HL-60 (cell line): ENCODE measurements around the gene HSPA4.
A peak's percentile ranks its signal among the peaks of the same experiment; 100 is the strongest.

Experiments
- DNase-seq, 2 experiments: peaks; one replicate each; pipeline ENCODE4 v3.0.0-alpha.2; 2010 to 2020; ENCODE audit warnings: low read depth in 1 of 2, low spot score in 1 of 2
- H3K27ac ChIP-seq: fragments of 250-450 bp; sonication (Bioruptor Pico); replicated peaks from 2 replicates; pipeline ENCODE4 v1.5.1; 2020; ENCODE audit warnings: mild to moderate bottlenecking, moderate library complexity
- H3K27me3 ChIP-seq: fragments of 250-450 bp; sonication (Bioruptor Pico); 2 replicates; pipeline ENCODE4 v1.5.1; 2021; ENCODE audit warnings: mild to moderate bottlenecking, moderate library complexity; ENCODE audit not compliant: insufficient read depth, poor library complexity, severe bottlenecking
- H3K4me3 ChIP-seq: replicated peaks from 2 replicates; pipeline ENCODE4 v1.5.1; 2011; ENCODE audit warnings: mild to moderate bottlenecking, control low read depth, low read length; ENCODE audit not compliant: insufficient read depth
- GABPA ChIP-seq: IDR thresholded peaks from 2 replicates; pipeline ENCODE4 v1.6.1; 2012; ENCODE audit warnings: low read depth
- POLR2AphosphoS5 ChIP-seq: IDR thresholded peaks from 2 replicates; pipeline ENCODE4 v1.6.1; 2012; ENCODE audit warnings: low read depth
- REST ChIP-seq: IDR thresholded peaks from 2 replicates; pipeline ENCODE4 v1.6.1; 2012; ENCODE audit warnings: low read depth; ENCODE audit not compliant: insufficient replicate concordance
- SPI1 ChIP-seq: IDR thresholded peaks from 2 replicates; pipeline ENCODE4 v1.6.1; 2012; ENCODE audit warnings: low read depth, mild to moderate bottlenecking, borderline replicate concordance
- TF ChIP-seq, protein P1 (sequence below): IDR thresholded peaks from one replicate; pipeline ENCODE4 v1.5.1; 2011; ENCODE audit warnings: low read length, control low read depth, inconsistent platforms; ENCODE audit not compliant: insufficient read depth

HSPA4 gene

GRCh38 chr5:133145436-133146170, 93.8 kb downstream of the HSPA4 start:
- no peak for TF ChIP-seq POLR2AphosphoS5
- Histone ChIP-seq H3K27ac (no peak overlapping the region), H3K27me3 (no peaks in the 10 kb centered on the region), H3K4me3 (no peak overlapping the region)
- no peak for DNase-seq

DNA sequence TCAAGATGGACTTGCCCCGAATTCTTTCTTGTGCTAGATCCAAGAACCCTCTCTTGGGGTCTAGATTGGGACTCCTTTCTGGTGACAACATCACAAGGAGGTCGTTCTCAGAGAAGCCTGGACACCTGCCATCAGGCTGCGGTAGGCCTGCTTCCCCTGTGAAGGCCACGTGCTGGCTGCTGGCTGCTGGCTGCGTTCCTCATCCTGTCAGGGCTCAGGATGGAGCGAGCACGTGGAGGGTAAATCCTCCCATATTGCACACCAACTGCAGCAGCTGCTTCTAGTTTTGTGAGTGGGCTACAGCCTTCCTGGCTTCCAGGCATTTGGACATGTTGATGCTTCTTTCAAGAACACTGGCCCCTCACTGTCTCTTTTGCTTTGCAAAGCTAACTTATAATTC, 95.6 kb downstream of the HSPA4 start:
- Histone ChIP-seq H3K27ac (no peak overlapping the region), H3K27me3 (no peaks in the 10 kb centered on the region), H3K4me3 (no peak overlapping the region)
- DNase-seq: peak in 1 of 2 experiments; percentile 30
- TF ChIP-seq, protein P1, sequence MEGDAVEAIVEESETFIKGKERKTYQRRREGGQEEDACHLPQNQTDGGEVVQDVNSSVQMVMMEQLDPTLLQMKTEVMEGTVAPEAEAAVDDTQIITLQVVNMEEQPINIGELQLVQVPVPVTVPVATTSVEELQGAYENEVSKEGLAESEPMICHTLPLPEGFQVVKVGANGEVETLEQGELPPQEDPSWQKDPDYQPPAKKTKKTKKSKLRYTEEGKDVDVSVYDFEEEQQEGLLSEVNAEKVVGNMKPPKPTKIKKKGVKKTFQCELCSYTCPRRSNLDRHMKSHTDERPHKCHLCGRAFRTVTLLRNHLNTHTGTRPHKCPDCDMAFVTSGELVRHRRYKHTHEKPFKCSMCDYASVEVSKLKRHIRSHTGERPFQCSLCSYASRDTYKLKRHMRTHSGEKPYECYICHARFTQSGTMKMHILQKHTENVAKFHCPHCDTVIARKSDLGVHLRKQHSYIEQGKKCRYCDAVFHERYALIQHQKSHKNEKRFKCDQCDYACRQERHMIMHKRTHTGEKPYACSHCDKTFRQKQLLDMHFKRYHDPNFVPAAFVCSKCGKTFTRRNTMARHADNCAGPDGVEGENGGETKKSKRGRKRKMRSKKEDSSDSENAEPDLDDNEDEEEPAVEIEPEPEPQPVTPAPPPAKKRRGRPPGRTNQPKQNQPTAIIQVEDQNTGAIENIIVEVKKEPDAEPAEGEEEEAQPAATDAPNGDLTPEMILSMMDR: no peak
- TF ChIP-seq GABPA (no peak), SPI1 (no peak), REST (no peak), POLR2AphosphoS5 (no peak)

DNA sequence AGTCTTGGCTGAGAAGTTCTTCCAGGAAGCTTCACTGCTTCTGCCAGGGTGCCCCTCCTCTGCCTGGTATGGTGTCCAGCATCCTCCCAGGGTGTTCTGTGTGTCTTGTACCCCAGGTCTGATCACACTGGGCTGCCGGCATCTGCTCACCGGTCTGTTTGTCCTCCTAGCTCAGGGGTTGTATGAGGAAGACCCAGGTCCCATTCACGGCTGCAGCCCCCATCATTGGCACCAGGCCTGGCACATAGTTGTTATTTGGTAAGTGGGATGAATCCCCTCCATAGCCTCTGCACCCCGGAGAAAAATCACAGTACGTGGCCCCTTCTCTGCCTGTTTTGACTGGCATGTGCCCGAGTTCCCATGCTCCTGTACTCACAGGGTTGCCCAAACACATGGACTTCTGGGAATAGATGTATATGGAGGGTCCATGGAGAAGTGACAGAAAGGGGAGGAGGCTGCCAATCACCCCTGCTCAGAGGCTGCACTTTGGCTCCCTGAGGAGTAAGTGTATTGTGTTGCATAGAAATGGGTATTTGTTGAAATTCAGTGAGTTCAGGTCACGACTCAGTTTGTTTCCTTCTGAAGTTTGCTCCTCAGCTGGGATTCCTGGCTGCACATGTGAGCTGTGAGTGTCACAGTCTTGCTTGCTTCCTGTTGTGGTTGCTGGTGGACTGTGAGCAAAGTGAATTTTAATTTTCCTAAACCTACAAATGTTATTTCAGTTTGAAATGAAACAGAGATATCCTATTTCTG, 96.2 kb downstream of the HSPA4 start:
- DNase-seq: no peak
- H3K4me3 ChIP-seq: no peak overlapping the region
- no peaks in the 10 kb centered on the region for H3K27me3 ChIP-seq
- H3K27ac ChIP-seq: no peak overlapping the region
- TF ChIP-seq, protein P1: no peak
- TF ChIP-seq SPI1: no peak
- TF ChIP-seq POLR2AphosphoS5: no peak
- TF ChIP-seq GABPA: no peak
- TF ChIP-seq REST: no peak

GRCh38 chr5:133149345-133149744, 97.5 kb downstream of the HSPA4 start:
- TF ChIP-seq, protein P1: no peak
- no peak overlapping the region for H3K4me3 ChIP-seq
- no peak overlapping the region for H3K27ac ChIP-seq
- no peaks in the 10 kb centered on the region for H3K27me3 ChIP-seq
- DNase-seq: no peak
